Stimulated activated CD8-positive, alpha-beta memory T cell treated with anti-CD3 and anti-CD28 coated beads, Interleukin-4, amount 100 ng/mL, for 1 hour (primary cell): ENCODE data around the gene PDILT.

Experiments used
- DNase-seq, 2 donors: peaks; one replicate each; pipeline ENCODE4 v3.0.0-alpha.2; 2020; ENCODE audit warnings: low read depth in 2 of 2, low spot score in 1 of 2

PDILT gene

GRCh38 chr16:20364051-20364450, 40.5 kb downstream of the PDILT start:
- no peak for DNase-seq

GRCh38 chr16:20363191-20363590, 41.3 kb downstream of the PDILT start:
- no peak for DNase-seq

GRCh38 chr16:20359997-20360396, 44.5 kb downstream of the PDILT start:
- no peak for DNase-seq

GRCh38 chr16:20355114-20355782, 49.3 kb downstream of the PDILT start:
- DNase-seq: no peak

GRCh38 chr16:20353379-20353778, 51.2 kb downstream of the PDILT start:
- DNase-seq: no peak

GRCh38 chr16:20352615-20353014, 51.9 kb downstream of the PDILT start, which contains the start of gene UMOD:
Gene UMOD (minus strand): TSS chr16:20352715. CDS start chr16:20350737, 1,978 bp downstream.
- no peak for DNase-seq

GRCh38 chr16:20349615-20350014, 54.9 kb downstream of the PDILT start:
- no peak for DNase-seq

GRCh38 chr16:20348365-20349185, 56.0 kb downstream of the PDILT start:
- DNase-seq: no peak

- no peak for DNase-seq
Observed at GRCh38 chr16:20347666-20348364, 56.7 kb downstream of the PDILT start.

GRCh38 chr16:20344611-20345010, 59.9 kb downstream of the PDILT start:
- DNase-seq: no peak

- DNase-seq: no peak
Observed at GRCh38 chr16:20339744-20340143, 64.8 kb downstream of the PDILT start.

- no peak for DNase-seq
Observed at GRCh38 chr16:20336955-20337354, 67.6 kb downstream of the PDILT start.

- DNase-seq: no peak
Observed at GRCh38 chr16:20334396-20334795, 70.1 kb downstream of the PDILT start.

GRCh38 chr16:20333120-20333519, 71.4 kb downstream of the PDILT start:
- DNase-seq: no peak

GRCh38 chr16:20332411-20332810, 72.1 kb downstream of the PDILT start:
- DNase-seq: no peak

GRCh38 chr16:20331635-20332034, 72.9 kb downstream of the PDILT start:
- DNase-seq: no peak

- DNase-seq: no peak
Observed at GRCh38 chr16:20329392-20330138, 75.0 kb downstream of the PDILT start.

- no peak for DNase-seq
Observed at GRCh38 chr16:20327444-20328041, 77.0 kb downstream of the PDILT start, which contains the start of gene GP2. Gene GP2 (minus strand): TSS chr16:20327513. CDS start chr16:20326431, 1,082 bp downstream.

- DNase-seq: no peak
Observed at GRCh38 chr16:20326321-20326720, 78.2 kb downstream of the PDILT start.

- no peak for DNase-seq
Observed at GRCh38 chr16:20325005-20325404, 79.5 kb downstream of the PDILT start.
